IMR-90 (cell line): ENCODE results near the gene SOX11.

ENCODE experiments used
- CEBPB ChIP-seq: IDR thresholded peaks from 2 replicates; pipeline ENCODE4 v1.6.1; 2012; ENCODE audit warnings: low read depth, low read length, improper control_type of control experiment
- MAZ ChIP-seq: IDR thresholded peaks from 2 replicates; pipeline ENCODE4 v1.6.1; 2012; ENCODE audit warnings: low read depth, mild to moderate bottlenecking, low read length, improper control_type of control experiment, moderate library complexity, borderline replicate concordance
- POLR2A ChIP-seq: IDR thresholded peaks from 2 replicates; pipeline ENCODE4 v1.6.1; 2012; ENCODE audit warnings: mild to moderate bottlenecking, low read depth, low read length
- RAD21 ChIP-seq: IDR thresholded peaks from 2 replicates; pipeline ENCODE4 v1.6.1; 2012; ENCODE audit warnings: low read length, improper control_type of control experiment
- RFX5 ChIP-seq: IDR thresholded peaks from 2 replicates; pipeline ENCODE4 v1.8.0; 2012; ENCODE audit warnings: low read depth, mild to moderate bottlenecking, low read length, moderate library complexity
- SMC3 ChIP-seq: fragments of 150-350 bp; IDR thresholded peaks from 2 replicates; pipeline ENCODE4 v1.6.1; 2016; ENCODE audit warnings: low read depth, mild to moderate bottlenecking, antibody characterized with exemption, low read length, moderate library complexity
- TF ChIP-seq, protein P1 (sequence below): conservative IDR thresholded peaks from 2 replicates; pipeline ENCODE4 v1.5.1; 2012; ENCODE audit warnings: mild to moderate bottlenecking, low read depth, low read length, improper control_type of control experiment
- TF ChIP-seq, protein P2 (sequence below): fragments of 150-350 bp; IDR thresholded peaks from 2 replicates; pipeline ENCODE4 v1.6.1; 2017; ENCODE audit warnings: mild to moderate bottlenecking, antibody characterized with exemption, low read length, low read depth
- TF ChIP-seq, protein P3 (sequence below): fragments of 150-350 bp; IDR thresholded peaks from 2 replicates; pipeline ENCODE4 v1.6.1; 2016; ENCODE audit warnings: low read depth, mild to moderate bottlenecking, low read length, moderate library complexity, borderline replicate concordance

DNA sequence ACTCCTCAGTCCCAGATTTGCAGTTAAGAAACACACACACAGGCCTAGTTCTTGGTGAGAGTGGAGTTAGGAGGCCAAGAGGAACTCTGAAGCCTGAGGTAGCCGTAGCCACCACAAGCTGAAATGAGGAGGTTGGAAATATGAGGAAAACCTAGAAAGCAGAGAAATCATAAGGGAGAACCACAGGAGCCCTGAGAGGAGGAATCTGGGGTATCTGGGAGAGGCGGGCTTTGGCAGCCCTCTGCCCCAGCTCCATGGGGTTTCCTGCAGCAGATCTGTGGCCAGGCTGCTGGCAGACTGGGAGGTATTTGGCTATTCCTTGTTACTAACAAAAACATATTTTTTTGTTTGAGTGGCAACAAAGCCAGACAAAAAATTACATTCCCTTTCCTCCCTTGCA, 11.0 kb downstream of the SOX11 start:
- TF ChIP-seq, protein P1, sequence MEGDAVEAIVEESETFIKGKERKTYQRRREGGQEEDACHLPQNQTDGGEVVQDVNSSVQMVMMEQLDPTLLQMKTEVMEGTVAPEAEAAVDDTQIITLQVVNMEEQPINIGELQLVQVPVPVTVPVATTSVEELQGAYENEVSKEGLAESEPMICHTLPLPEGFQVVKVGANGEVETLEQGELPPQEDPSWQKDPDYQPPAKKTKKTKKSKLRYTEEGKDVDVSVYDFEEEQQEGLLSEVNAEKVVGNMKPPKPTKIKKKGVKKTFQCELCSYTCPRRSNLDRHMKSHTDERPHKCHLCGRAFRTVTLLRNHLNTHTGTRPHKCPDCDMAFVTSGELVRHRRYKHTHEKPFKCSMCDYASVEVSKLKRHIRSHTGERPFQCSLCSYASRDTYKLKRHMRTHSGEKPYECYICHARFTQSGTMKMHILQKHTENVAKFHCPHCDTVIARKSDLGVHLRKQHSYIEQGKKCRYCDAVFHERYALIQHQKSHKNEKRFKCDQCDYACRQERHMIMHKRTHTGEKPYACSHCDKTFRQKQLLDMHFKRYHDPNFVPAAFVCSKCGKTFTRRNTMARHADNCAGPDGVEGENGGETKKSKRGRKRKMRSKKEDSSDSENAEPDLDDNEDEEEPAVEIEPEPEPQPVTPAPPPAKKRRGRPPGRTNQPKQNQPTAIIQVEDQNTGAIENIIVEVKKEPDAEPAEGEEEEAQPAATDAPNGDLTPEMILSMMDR, result no peak
- TF ChIP-seq, protein P2, sequence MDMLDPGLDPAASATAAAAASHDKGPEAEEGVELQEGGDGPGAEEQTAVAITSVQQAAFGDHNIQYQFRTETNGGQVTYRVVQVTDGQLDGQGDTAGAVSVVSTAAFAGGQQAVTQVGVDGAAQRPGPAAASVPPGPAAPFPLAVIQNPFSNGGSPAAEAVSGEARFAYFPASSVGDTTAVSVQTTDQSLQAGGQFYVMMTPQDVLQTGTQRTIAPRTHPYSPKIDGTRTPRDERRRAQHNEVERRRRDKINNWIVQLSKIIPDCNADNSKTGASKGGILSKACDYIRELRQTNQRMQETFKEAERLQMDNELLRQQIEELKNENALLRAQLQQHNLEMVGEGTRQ, result no peak
- TF ChIP-seq POLR2A, result no peak
- no peak for TF ChIP-seq RAD21
- no peak for TF ChIP-seq RFX5
- TF ChIP-seq SMC3, result no peak
- TF ChIP-seq, protein P3, sequence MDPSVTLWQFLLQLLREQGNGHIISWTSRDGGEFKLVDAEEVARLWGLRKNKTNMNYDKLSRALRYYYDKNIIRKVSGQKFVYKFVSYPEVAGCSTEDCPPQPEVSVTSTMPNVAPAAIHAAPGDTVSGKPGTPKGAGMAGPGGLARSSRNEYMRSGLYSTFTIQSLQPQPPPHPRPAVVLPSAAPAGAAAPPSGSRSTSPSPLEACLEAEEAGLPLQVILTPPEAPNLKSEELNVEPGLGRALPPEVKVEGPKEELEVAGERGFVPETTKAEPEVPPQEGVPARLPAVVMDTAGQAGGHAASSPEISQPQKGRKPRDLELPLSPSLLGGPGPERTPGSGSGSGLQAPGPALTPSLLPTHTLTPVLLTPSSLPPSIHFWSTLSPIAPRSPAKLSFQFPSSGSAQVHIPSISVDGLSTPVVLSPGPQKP, result no peak
- TF ChIP-seq CEBPB, result no peak
- TF ChIP-seq MAZ, result no peak
